ENCODE data around the gene COG7.
"Not testable (repeated sequence)": the region's sequence is repeated elsewhere in the genome, so short reads cannot be mapped to it uniquely, and the experiment has no call there.

DNA sequence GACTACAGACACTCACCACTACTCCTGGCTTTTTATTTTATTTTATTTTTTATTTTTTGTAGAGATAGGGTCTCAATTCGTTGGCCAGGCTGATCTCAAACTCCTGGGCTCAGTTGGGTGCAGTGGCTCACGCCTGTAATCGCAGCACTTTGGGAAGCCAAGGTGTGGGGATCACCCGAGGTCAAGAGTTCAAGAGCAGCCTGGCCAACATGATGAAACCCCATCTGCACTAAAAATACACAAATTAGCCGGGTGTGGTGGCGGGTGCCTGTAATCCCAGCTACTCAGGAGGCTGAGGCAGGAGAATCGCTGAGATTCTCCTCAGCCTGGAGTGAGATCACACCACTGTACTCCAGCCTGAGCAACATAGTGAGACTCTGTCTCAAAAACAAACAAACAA lies 86.6 kb downstream of the COG7 start:
- not testable (repeated sequence) for TF ChIP-seq POLR2A, CTCF (IDR thresholded peaks at IDR 0.05)

All from Peyer's patch (tissue), 4 donors.